ENCODE measurements around the gene EBLN2. TPM values are rescaled to one million over a fixed set of nuclear protein-coding genes. Genes with fewer than 3 reads are reported as not detected.

The EBLN2 gene
- total RNA-seq, 1 donor from 2014 or later = 15.3 TPM

DNA sequence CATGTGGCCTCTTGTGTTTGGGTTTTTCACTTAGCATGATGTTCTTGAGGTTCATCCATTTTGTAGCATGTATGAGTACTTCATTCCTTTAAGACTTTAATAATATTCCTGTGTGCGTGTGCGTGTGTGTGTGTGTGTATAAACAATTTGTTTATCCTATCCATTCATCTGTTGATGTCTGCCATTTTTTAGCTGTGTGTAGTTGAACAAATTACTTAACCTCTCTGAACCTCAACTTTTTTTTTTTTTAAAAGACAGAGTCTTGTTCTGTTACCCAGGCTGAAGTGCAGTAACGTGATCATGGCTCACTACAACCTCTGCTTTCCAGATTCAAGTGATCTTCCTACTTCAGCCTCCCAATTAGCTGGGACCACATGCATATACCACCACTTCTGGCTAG is 47.3 kb downstream of the EBLN2 start:
- Mint-ChIP-seq H3K27me3 (ENCODE audit: insufficient read depth, low read depth) (peaks cover 11% of the 10 kb centered on the region), H3K27ac (no peak overlapping the region), H3K4me3 (no peak overlapping the region), H3K36me3 (no peaks in the 10 kb centered on the region), H3K9me3 (no peaks in the 10 kb centered on the region), H3K4me1 (no peaks in the 10 kb centered on the region)
- H3K9me3 ChIP-seq (ENCODE audit: low read depth) = no peaks in the 10 kb centered on the region
- no peaks in the 10 kb centered on the region for H3K79me2 ChIP-seq (ENCODE audit: low read depth)
- H3K27me3 ChIP-seq = no peaks in the 10 kb centered on the region
- H3K4me3 ChIP-seq = no peak overlapping the region
- H4K20me1 ChIP-seq (ENCODE audit: low read depth) = no peaks in the 10 kb centered on the region
- no peaks in the 10 kb centered on the region for H3K36me3 ChIP-seq
- no peaks in the 10 kb centered on the region for H3F3A ChIP-seq (ENCODE audit: low read depth)
- TF ChIP-seq EZH2phosphoT487 (IDR thresholded peaks at IDR 0.05) (no peak), EZH2 (IDR thresholded peaks at IDR 0.05) (no peak)
- TF ChIP-seq, protein P1, sequence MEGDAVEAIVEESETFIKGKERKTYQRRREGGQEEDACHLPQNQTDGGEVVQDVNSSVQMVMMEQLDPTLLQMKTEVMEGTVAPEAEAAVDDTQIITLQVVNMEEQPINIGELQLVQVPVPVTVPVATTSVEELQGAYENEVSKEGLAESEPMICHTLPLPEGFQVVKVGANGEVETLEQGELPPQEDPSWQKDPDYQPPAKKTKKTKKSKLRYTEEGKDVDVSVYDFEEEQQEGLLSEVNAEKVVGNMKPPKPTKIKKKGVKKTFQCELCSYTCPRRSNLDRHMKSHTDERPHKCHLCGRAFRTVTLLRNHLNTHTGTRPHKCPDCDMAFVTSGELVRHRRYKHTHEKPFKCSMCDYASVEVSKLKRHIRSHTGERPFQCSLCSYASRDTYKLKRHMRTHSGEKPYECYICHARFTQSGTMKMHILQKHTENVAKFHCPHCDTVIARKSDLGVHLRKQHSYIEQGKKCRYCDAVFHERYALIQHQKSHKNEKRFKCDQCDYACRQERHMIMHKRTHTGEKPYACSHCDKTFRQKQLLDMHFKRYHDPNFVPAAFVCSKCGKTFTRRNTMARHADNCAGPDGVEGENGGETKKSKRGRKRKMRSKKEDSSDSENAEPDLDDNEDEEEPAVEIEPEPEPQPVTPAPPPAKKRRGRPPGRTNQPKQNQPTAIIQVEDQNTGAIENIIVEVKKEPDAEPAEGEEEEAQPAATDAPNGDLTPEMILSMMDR (IDR thresholded peaks at IDR 0.05) = no peak
- H3K9ac ChIP-seq = no peak overlapping the region
- no peak overlapping the region for H2AFZ ChIP-seq (replicated peaks)
- DNase-seq (ENCODE audit: low spot score) = no peak
- H3K4me1 ChIP-seq = no peaks in the 10 kb centered on the region
- H3K27ac ChIP-seq = no peak overlapping the region
- H3K4me2 ChIP-seq = no peak overlapping the region

DNA sequence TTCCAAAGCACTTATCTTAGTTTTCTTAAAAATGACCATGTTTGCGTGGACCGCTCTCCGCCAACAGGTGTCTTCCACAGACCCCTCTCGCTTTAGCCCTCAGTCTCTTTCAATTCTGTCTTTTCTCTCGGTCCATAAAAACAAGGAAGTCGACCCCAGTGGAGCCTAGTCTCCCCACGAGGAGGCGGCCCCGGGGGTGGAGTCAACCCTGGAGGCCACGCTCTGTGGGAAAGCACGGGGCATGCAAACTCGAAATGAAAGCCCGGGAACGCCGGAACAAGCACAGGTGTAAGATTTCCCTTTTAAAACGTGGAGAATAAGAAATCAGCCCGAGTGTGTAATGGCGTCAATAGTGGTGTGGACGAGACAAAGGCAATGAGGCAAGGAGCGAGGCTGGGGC is 49.1 kb downstream of the EBLN2 start:
- H3K4me1 ChIP-seq = no peaks in the 10 kb centered on the region
- TF ChIP-seq EZH2phosphoT487 (IDR thresholded peaks at IDR 0.05) = no peak
- TF ChIP-seq EZH2 (IDR thresholded peaks at IDR 0.05) = no peak
- TF ChIP-seq, protein P1 (IDR thresholded peaks at IDR 0.05) = no peak
- H3K4me1 Mint-ChIP-seq = no peaks in the 10 kb centered on the region
- H3K9me3 ChIP-seq (ENCODE audit: low read depth) = no peaks in the 10 kb centered on the region
- no peaks in the 10 kb centered on the region for H4K20me1 ChIP-seq (ENCODE audit: low read depth)
- H3K27me3 ChIP-seq = no peaks in the 10 kb centered on the region
- peaks cover 11% of the 10 kb centered on the region for H3K27me3 Mint-ChIP-seq (ENCODE audit: insufficient read depth, low read depth)
- H3K79me2 ChIP-seq (ENCODE audit: low read depth) = no peaks in the 10 kb centered on the region
- no peak overlapping the region for H3K27ac ChIP-seq
- H3K36me3 Mint-ChIP-seq = no peaks in the 10 kb centered on the region
- no peaks in the 10 kb centered on the region for H3K9me3 Mint-ChIP-seq
- no peaks in the 10 kb centered on the region for H3K36me3 ChIP-seq
- H3K9ac ChIP-seq = no peak overlapping the region
- H3K4me3 Mint-ChIP-seq = no peak overlapping the region
- no peak overlapping the region for H3K4me3 ChIP-seq
- no peak overlapping the region for H3K4me2 ChIP-seq
- H3K27ac Mint-ChIP-seq = no peak overlapping the region
- H3F3A ChIP-seq (ENCODE audit: low read depth) = no peaks in the 10 kb centered on the region
- DNase-seq (ENCODE audit: low spot score) = no peak
- no peak overlapping the region for H2AFZ ChIP-seq (replicated peaks)

Small RNA genes lying within 50 kb of the gene (small RNA-seq; reads per million reads assigned to genes)
- gene RNU2-64P (0.34 reads per million, percentile 34 among the genes with 10 or more reads in this experiment), gene RNU6-557P (not detected), gene RNU7-19P (not detected)

Other genes starting within 250 kb of the EBLN2 start
- gene SHQ1, start 213.2 kb upstream of the EBLN2 start, total RNA-seq (ENCODE audit: low replicate concordance) = 18.5 and 21.3 TPM in 2 replicates
- gene GXYLT2, start 173.6 kb upstream of the EBLN2 start, total RNA-seq (ENCODE audit: low replicate concordance) = 1.5 and 3.6 TPM in 2 replicates
- 89.2 and 143 TPM in 2 replicates for gene PPP4R2, start 64.8 kb upstream of the EBLN2 start, total RNA-seq (ENCODE audit: low replicate concordance)

Data from neural progenitor cell (in vitro differentiated cells).